COLO829 (cell line): ENCODE measurements around the gene TTC14.

Source experiments
- DNase-seq: peaks from one replicate; pipeline ENCODE4 v3.0.0; 2012; ENCODE audit warnings: low spot score

Gene TTC14

DNA sequence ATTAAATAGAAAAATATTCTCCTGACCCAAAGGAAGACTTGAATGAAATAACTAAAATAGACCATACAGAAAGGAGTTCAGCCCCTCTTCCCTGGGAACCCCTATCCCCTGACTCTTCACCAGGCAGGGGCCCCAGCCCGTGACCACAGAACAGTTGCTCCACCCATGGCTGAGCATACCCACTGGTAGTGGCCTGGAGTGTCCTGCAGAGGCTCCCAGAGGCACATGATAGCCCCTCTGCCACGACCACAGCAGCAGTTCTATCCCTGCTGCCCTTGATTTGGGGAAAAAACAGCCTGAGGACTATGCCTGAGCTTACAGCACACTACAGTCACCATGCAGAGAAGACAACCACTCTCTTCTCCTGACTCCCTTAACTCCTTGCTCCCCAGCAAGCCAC, 31.8 kb downstream of the TTC14 start:
- DNase-seq = no peak

DNA sequence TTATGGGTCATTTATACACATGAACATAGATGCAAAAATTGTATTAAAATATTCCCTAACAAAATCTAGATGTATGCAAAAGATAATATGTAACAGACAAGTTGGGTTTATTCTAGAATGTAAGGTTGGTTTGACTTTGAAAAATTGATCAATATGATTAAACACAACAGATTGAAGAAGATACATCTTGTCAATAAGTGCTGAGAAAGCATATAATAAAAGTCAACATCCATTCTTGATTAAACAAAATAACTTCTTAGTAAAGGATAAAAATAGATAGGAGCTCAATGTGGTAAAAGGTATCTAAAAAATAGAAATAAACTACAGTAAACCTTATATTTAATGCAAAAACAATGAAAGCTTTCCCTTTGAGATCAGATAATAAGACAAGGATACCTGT, 39.0 kb downstream of the TTC14 start:
- DNase-seq = no peak

DNA sequence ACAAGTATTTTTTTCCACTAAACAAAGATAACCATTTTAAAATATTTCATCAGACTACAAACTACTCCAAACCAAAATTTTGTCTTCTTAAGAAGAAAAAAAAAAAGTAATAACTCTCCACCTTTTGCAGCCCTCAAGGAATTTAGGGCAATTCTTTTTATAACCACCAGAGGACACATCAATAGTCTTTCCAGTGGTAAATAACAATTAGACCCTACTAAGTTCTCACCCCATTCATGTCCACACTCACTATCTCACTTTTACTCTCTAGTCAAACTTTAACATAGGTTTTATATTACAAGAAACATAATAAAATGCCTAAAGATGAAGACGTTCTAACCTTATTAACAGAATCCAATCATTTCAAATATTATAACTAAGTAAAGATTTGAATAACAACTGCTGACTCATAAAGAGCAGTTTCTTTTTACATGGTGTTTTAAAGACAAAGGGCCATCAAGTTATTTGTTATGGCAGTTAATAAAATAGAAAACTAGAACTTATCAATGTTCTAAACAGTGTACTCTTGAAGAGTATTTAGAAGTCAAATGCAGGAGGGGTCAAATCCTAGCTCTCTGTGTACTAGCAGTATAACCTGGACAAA, 44.3 kb downstream of the TTC14 start:
- peak; percentile 7 for DNase-seq

DNA sequence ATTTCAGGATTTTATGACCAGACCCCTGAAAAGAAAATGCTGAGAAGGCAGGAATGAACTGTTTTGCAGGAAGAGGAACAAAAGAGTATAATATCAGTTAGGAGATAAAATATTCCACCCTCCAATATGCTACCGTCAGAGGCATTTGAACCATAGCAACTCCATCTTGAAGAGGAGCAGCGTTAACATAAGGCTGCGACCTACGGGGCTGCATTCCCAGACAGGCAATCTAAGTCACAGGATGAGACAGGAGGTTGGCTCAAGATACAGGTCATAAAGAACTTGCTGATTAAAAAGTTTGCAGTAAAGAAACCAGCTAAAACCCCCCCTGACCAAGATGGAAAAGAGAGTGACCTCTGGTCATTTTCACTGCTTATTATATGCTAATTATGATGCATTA, 54.4 kb downstream of the TTC14 start:
- no peak for DNase-seq

- DNase-seq = no peak
Measured at GRCh38 chr3:180657094-180657493, 55.1 kb downstream of the TTC14 start.
